Measurements from ENCODE around the gene ABCA9. TPM values are rescaled to one million over a fixed set of nuclear protein-coding genes. Genes with fewer than 3 reads are reported as not detected.
A peak's percentile ranks its signal among the peaks of the same experiment; 100 is the strongest.

The ABCA9 gene
- total RNA-seq, 4 donors from 2014 or later = 6.0 to 38.2 (median 8.5) TPM

DNA sequence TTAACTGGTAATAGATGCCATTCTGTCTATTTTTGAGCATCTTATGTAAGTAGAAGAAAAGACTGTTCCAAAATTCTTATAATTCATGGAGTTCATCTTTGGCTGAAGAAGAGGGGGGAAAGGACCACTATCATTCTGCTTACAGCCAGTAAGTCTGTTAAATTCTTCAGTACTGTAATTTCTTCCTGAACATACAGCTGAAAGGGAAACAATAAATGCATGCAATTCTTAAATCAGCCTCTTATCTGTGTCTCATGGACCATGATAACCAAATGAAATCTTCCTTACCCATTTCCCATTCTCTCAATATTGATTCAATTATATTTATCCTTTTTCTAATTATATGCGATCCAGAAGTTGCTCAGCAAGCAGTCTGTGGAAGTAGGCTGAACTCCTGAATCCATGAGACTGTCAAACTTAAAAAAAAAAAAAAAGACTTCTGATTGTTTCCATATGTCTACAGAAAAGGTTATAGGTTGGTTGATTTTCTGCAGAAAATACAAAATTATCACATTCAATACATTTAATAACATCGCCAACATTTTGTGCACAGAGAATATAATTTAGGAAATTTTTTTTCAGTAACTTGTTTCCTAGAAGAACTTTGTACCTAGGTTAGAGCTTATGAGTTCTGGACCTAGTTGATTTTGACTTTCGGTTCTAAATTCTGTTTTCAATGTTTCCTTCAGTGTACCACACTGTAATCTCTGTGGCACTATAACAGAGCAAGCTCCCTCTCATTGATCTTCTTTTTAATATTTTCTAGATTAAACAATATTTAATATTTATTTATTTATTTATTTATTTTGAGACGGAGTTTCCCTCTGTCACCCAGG is 1.2 kb upstream of the ABCA9 start:
- ATAC-seq (no peak), DNase-seq (no peak)
- no peaks in the 10 kb centered on the region for H3K4me1 ChIP-seq
- no peak overlapping the region for H3K4me3 ChIP-seq
- in situ Hi-C loops (cut with MboI; ENCODE audit: low sequenced_read_pairs in 4 of 4) = loop anchor here in 1 of 4 donors (10.0 kb wide), 1 partner anchor 287 kb away; no protein-coding TSS in a partner anchor
- peak overlapping the region in 2 of 4 donors; percentile 1 to 39 for H3K27ac ChIP-seq
- no peaks in the 10 kb centered on the region for H3K27me3 ChIP-seq
- intact Hi-C loops (cut with DNase I; ENCODE audit: low total_unique reads) = no loop called here
- TF ChIP-seq POLR2A (IDR thresholded peaks at IDR 0.05) = no peak
- TF ChIP-seq, protein P1, sequence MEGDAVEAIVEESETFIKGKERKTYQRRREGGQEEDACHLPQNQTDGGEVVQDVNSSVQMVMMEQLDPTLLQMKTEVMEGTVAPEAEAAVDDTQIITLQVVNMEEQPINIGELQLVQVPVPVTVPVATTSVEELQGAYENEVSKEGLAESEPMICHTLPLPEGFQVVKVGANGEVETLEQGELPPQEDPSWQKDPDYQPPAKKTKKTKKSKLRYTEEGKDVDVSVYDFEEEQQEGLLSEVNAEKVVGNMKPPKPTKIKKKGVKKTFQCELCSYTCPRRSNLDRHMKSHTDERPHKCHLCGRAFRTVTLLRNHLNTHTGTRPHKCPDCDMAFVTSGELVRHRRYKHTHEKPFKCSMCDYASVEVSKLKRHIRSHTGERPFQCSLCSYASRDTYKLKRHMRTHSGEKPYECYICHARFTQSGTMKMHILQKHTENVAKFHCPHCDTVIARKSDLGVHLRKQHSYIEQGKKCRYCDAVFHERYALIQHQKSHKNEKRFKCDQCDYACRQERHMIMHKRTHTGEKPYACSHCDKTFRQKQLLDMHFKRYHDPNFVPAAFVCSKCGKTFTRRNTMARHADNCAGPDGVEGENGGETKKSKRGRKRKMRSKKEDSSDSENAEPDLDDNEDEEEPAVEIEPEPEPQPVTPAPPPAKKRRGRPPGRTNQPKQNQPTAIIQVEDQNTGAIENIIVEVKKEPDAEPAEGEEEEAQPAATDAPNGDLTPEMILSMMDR (IDR thresholded peaks at IDR 0.05 in 4 of 5, conservative IDR thresholded peaks at IDR 0.05 in 1 of 5) = no peak
- H3K9me3 ChIP-seq = no peaks in the 10 kb centered on the region
- H3K36me3 ChIP-seq = peaks cover 0 to 4% of the 10 kb centered on the region in 2 donors

DNA sequence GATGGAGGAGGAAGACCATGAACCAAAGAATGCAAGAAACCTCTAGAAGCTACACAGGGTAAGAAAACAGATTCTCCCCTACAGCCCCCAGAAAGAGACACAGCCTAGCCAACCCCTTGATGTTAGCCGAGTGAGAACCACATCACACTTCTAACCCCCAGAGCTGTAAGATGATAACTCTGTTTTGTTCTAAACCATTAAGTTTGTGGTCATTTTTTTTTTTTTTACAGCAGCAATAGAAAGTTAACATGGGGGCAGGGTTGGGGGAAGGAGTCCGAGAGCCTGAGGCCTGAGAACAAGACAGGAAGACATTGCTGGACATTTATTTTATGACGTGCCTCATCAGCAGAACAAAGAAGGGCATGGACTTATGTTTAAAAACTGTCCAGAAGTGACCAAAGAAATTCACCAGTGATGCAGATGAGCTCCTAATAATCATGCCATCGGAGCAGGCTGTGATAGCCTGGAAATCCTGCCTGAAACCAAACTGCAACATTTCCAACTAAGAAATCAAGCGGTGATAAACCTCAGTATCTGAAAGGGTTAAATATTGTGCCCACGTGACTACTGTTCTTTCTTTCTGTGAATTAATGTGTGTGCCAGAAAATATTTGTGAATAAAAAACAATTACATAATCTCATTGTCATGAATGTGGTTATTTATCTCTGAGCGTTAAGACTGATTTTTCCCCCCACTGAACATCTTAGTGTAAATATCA is 1.1 kb downstream of the ABCA9 start:
- H3K27ac ChIP-seq = peak overlapping the region; percentile 3 to 41 (median 19)
- no peak for ATAC-seq

DNA sequence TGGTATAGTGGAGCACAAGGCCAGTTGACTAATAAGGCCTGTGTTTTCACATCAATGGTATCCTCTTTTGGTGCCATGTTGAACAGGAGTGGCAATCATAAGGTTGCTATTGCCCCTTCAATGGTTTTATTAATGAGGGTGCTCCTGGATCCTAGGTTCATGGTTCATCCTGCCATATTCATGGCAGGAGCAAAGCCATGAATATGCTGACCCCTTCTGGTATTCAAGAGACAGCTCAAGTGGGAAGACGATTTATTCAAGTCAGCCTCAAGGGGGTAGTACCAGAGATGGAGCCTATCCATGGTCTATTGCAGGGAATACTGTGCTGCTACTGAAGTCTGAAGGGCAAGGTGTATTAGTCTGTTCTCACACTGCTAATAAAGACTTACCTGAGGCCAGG is 2.6 kb downstream of the ABCA9 start:
- Histone ChIP-seq H3K4me1 (no peaks in the 10 kb centered on the region), H3K9me3 (no peaks in the 10 kb centered on the region), H3K27me3 (no peaks in the 10 kb centered on the region), H3K27ac (no peak overlapping the region), H3K4me3 (no peak overlapping the region), H3K36me3 (peaks cover 0 to 4% of the 10 kb centered on the region in 2 donors)
- intact Hi-C loops (cut with DNase I; ENCODE audit: low total_unique reads) = no loop called here
- DNase-seq (no peak), ATAC-seq (no peak)
- TF ChIP-seq, protein P1 (IDR thresholded peaks at IDR 0.05 in 4 of 5, conservative IDR thresholded peaks at IDR 0.05 in 1 of 5) = no peak
- no peak for TF ChIP-seq POLR2A (IDR thresholded peaks at IDR 0.05)
- in situ Hi-C loops (cut with MboI; ENCODE audit: low sequenced_read_pairs in 4 of 4) = no loop called here

More for the DNA sequence above, 1.1 kb downstream of the ABCA9 start:
- H3K27me3 ChIP-seq = no peaks in the 10 kb centered on the region
- intact Hi-C loops (cut with DNase I; ENCODE audit: low total_unique reads) (no loop called here), in situ Hi-C loops (cut with MboI; ENCODE audit: low sequenced_read_pairs in 4 of 4) (loop anchor here in 1 of 4 donors (10.0 kb wide), 1 partner anchor 285 kb away; no protein-coding TSS in a partner anchor)
- no peaks in the 10 kb centered on the region for H3K4me1 ChIP-seq
- peak overlapping the region in 2 of 4 donors; percentile 5 to 8 for H3K4me3 ChIP-seq
- DNase-seq = no peak
- H3K36me3 ChIP-seq = peaks cover 0 to 4% of the 10 kb centered on the region in 2 donors
- no peak for TF ChIP-seq POLR2A (IDR thresholded peaks at IDR 0.05)
- TF ChIP-seq, protein P1 (IDR thresholded peaks at IDR 0.05 in 4 of 5, conservative IDR thresholded peaks at IDR 0.05 in 1 of 5) = no peak
- H3K9me3 ChIP-seq = no peaks in the 10 kb centered on the region

DNA sequence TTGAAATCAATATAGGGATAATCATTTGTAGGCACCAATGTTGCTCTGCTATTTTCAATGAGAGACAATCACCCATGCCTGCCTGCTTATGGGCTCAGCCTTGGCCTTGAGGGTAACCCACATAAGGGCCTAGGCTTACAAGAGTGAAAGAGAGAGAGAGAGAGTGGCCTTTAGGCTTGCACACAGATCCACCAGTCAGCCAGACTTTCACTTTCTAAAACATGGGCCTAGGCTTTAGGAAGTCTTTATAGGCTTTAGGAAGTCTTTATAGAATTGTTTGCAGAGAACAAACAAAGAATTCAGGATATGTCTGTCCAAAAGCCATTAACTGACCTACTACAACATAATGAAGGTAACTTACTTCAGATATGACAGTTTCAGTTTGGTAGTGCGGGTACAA is 3.4 kb downstream of the ABCA9 start:
- intact Hi-C loops (cut with DNase I; ENCODE audit: low total_unique reads) = no loop called here
- in situ Hi-C loops (cut with MboI; ENCODE audit: low sequenced_read_pairs in 4 of 4) = no loop called here

More for the DNA sequence above, 3.4 kb downstream of the ABCA9 start:
- Histone ChIP-seq H3K9me3 (no peaks in the 10 kb centered on the region), H3K4me1 (no peaks in the 10 kb centered on the region), H3K4me3 (no peak overlapping the region), H3K36me3 (peaks cover 0 to 4% of the 10 kb centered on the region in 2 donors), H3K27ac (no peak overlapping the region), H3K27me3 (no peaks in the 10 kb centered on the region)
- TF ChIP-seq POLR2A (IDR thresholded peaks at IDR 0.05) = no peak
- TF ChIP-seq, protein P1 (IDR thresholded peaks at IDR 0.05 in 4 of 5, conservative IDR thresholded peaks at IDR 0.05 in 1 of 5) = no peak
- no peak for ATAC-seq
- DNase-seq = no peak
